A549 treated with Hydrocortisone at 1 μM for 4 hours (cell line): Measurements from ENCODE around the gene NCAN. TPM values are rescaled to one million over a fixed set of nuclear protein-coding genes. Genes with fewer than 3 reads are reported as not detected.

Source experiments
- total RNA-seq: library from RNA; stranded (reverse); fragments of 200-300 nt; extraction: Qiagen RNA extraction; gene quantifications from 5 replicates; pipeline ENCODE4 v1.2.3, GENCODE V29; 2022

The NCAN gene
- total RNA-seq, result 0.01 to 0.23 TPM (median 0.10 TPM) in 5 replicates

GRCh38 chr19:19211499-19212420 is at the start of gene NCAN:
TSS of gene NCAN (plus strand) at chr19:19211958. CDS start at chr19:19216954, 4,996 bp downstream.

GRCh38 chr19:19170053-19170872 is 41.5 kb upstream of the NCAN start, which contains the start of gene MEF2B:
TSS of gene MEF2B (minus strand) at chr19:19170263. CDS start at chr19:19150735, 19,528 bp downstream.

GRCh38 chr19:19192078-19192882 is 19.5 kb upstream of the NCAN start, which contains the start of the genes BORCS8 and RFXANK:
TSS of gene BORCS8 (minus strand) at chr19:19192152. CDS start at chr19:19192117, 35 bp downstream.
TSS of gene RFXANK (plus strand) at chr19:19192258. CDS start at chr19:19193947, 1,689 bp downstream.

GRCh38 chr19:19203012-19203856 is 8.5 kb upstream of the NCAN start, which contains the start of gene NR2C2AP:
TSS of gene NR2C2AP (minus strand) at chr19:19203414. CDS start at chr19:19203060, 354 bp downstream.

Other genes with a start within 250 kb of the NCAN start
- 24.3 to 32.2 TPM (median 29.2 TPM) in 5 replicates for gene SUGP2, start 178.4 kb upstream of the NCAN start, total RNA-seq
- gene ARMC6, start 178.4 kb upstream of the NCAN start, total RNA-seq, result 25.5 to 29.5 TPM (median 28.3 TPM) in 5 replicates
- gene SLC25A42, start 148.0 kb upstream of the NCAN start, total RNA-seq, result 0.30 to 1.0 TPM (median 0.69 TPM) in 5 replicates
- gene TMEM161A, start 73.5 kb upstream of the NCAN start, total RNA-seq, result 20.7 to 24.5 TPM (median 24.3 TPM) in 5 replicates
- gene MEF2B, start 41.7 kb upstream of the NCAN start, total RNA-seq, result 0.20 to 0.77 TPM (median 0.37 TPM) in 5 replicates
- 7.3 to 12.0 TPM (median 11.3 TPM) in 5 replicates for gene BORCS8, start 19.8 kb upstream of the NCAN start, total RNA-seq
- gene RFXANK, start 19.7 kb upstream of the NCAN start, total RNA-seq, result 29.5 to 45.6 TPM (median 44.5 TPM) in 5 replicates
- 28.5 to 30.0 TPM (median 29.1 TPM) in 5 replicates for gene NR2C2AP, start 8.5 kb upstream of the NCAN start, total RNA-seq
- 0.37 to 0.62 TPM (median 0.47 TPM) in 5 replicates for gene TM6SF2, start 61.3 kb downstream of the NCAN start, total RNA-seq
- 21.3 to 30.2 TPM (median 24.2 TPM) in 5 replicates for gene SUGP1, start 108.6 kb downstream of the NCAN start, total RNA-seq
- gene MAU2, start 108.9 kb downstream of the NCAN start, total RNA-seq, result 11.7 to 14.6 TPM (median 12.6 TPM) in 5 replicates
- 39.9 to 44.6 TPM (median 42.7 TPM) in 5 replicates for gene GATAD2A, start 193.7 kb downstream of the NCAN start, total RNA-seq